ENCODE data around the gene JOSD1. TPM values are rescaled to one million over a fixed set of nuclear protein-coding genes. Genes with fewer than 3 reads are reported as not detected.

JOSD1 gene
- total RNA-seq, 1 experiment from 2014 or later, result 19.2 TPM

- Histone ChIP-seq H3K79me2 (ENCODE audit: insufficient read depth, low read length) (no peaks in the 10 kb centered on the region), H3K56ac (ENCODE audit: insufficient read length, low read depth, low read length) (no peak overlapping the region), H2BK5ac (ENCODE audit: insufficient read length, low read length) (no peak overlapping the region), H3K18ac (ENCODE audit: insufficient read length, low read depth, low read length) (no peak overlapping the region), H4K5ac (ENCODE audit: insufficient read length, low read depth, low read length) (no peak overlapping the region), H3K23me2 (ENCODE audit: insufficient read length, low read depth, low read length, poor library complexity, severe bottlenecking) (no peaks in the 10 kb centered on the region), H3K9me3 (ENCODE audit: control insufficient read depth, low read depth, low read length) (no peaks in the 10 kb centered on the region), H2BK15ac (ENCODE audit: low read depth, low read length) (no peak overlapping the region), H2BK12ac (ENCODE audit: insufficient read length, low read depth, low read length) (no peak overlapping the region), H4K8ac (replicated peaks; ENCODE audit: insufficient read length, low read depth, low read length) (no peak overlapping the region), H3T11ph (ENCODE audit: low read length) (no peak overlapping the region), H2AFZ (ENCODE audit: low read length) (no peak overlapping the region), H3K27ac (ENCODE audit: insufficient read length, low read depth, low read length) (no peak overlapping the region), H2AK5ac (ENCODE audit: insufficient read length, low read length) (no peak overlapping the region), H3K23ac (ENCODE audit: insufficient read length, low read depth, low read length) (no peak overlapping the region), H4K91ac (ENCODE audit: insufficient read length, low read depth, low read length) (no peak overlapping the region), H4K20me1 (ENCODE audit: control insufficient read depth, insufficient read depth, insufficient read length) (no peaks in the 10 kb centered on the region), H3K4ac (ENCODE audit: low read depth, low read length) (no peak overlapping the region), H3K4me2 (ENCODE audit: insufficient read depth, insufficient read length, low read length) (no peak overlapping the region), H3K27me3 (ENCODE audit: insufficient read depth, low read length) (no peaks in the 10 kb centered on the region), H3K4me1 (ENCODE audit: insufficient read depth, low read length) (no peaks in the 10 kb centered on the region), H3K9ac (ENCODE audit: extremely low read depth, insufficient read length, low read length) (no peak overlapping the region), H2BK20ac (ENCODE audit: low read depth, low read length, poor library complexity, severe bottlenecking) (no peak overlapping the region), H3K14ac (ENCODE audit: insufficient read depth, low read length) (no peak overlapping the region), H2BK120ac (ENCODE audit: low read depth, low read length, poor library complexity, severe bottlenecking) (no peak overlapping the region), H3K79me1 (ENCODE audit: insufficient read depth, low read depth, low read length, poor library complexity, severe bottlenecking) (no peaks in the 10 kb centered on the region)
- Mint-ChIP-seq H3K4me1 (no peaks in the 10 kb centered on the region), H3K27me3 (ENCODE audit: low read depth) (no peaks in the 10 kb centered on the region), H3K4me3 (no peak overlapping the region), H3K27ac (peak overlapping the region in 2 of 3 experiments; percentile 33 to 50; a peak in 2 of 7 replicates), H3K36me3 (ENCODE audit: insufficient read depth in 1 of 3, low read depth in 3 of 3) (peaks cover 10 to 23% (median 19%) of the 10 kb centered on the region in 3 experiments; a peak in 6 of 7 replicates), H3K9me3 (no peaks in the 10 kb centered on the region)
- DNase-seq, result no peak
- WGBS (ENCODE audit: extremely low coverage, insufficient read length, low lambda C conversion rate), result no CpG with 5 or more reads among the region's 3 CpGs
- no peak for TF ChIP-seq CTCF (conservative IDR thresholded peaks at IDR 0.05)
Measured at GRCh38 chr22:38675833-38676232, 24.9 kb downstream of the JOSD1 start.
